GF-D8 (cell line): ENCODE results near the gene COL23A1.

ENCODE experiments used
- DNase-seq: peaks from one replicate; lab custom pipeline; 2025; lab: John Stamatoyannopoulos, UW

COL23A1 gene

DNA sequence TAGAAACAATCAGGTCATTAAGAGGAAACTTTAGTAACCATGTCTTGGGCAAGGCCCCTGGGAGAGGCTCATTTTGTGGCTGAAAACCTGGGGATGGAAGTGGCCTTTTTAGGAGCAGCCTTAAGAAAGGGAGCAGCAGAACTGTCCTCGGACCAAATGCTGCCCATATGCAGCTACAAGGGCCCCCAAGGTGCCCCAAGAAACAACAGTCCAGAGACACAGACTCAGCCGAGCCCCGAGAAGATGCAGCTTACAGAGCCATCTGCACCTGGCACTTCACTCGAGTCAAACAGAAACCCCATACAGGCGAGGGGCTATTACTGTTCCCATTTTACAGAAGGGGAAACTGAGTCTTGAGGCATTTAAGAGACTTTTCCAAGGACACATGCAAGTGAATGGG is 58.0 kb downstream of the COL23A1 start:
- no peak for DNase-seq

DNA sequence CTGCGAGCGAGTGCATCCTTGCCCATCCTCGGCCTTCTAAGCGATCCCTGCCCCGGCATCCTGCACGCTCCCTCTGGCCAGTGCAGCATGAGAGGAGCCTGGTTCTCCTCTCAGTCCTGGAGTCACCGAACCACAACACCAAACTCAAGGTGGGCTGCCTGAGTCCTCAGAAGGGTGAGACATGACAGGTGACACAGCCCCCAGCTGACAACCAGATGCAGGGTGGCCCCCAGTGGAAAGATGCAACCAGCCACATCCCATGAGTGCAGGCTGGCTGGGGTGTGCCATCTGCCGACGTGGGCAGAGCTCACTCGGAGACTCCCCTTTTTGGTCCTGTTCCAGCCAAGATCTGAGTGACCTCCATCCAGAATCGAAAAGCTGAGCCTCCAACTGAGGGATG is 58.4 kb downstream of the COL23A1 start:
- DNase-seq: no peak

DNA sequence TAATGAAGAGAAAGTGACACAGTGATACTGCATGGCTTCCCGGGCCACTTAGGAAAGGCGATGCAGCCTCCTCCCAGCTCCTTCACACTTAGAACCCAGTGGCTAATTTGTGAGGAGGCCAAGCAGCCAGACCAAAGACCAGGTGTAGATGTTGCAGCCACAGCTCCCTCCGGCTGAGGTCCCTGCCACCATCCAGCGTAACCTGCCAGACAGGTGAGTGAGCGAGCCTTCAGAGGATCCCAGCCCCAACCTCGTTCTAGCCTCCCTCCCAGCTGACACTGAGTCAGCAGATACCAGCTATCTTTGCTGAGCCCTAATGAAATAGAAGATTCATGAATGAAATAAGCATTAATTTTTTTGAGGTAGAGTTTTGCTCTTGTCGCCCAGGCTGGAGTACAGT is 59.7 kb downstream of the COL23A1 start:
- no peak for DNase-seq

DNA sequence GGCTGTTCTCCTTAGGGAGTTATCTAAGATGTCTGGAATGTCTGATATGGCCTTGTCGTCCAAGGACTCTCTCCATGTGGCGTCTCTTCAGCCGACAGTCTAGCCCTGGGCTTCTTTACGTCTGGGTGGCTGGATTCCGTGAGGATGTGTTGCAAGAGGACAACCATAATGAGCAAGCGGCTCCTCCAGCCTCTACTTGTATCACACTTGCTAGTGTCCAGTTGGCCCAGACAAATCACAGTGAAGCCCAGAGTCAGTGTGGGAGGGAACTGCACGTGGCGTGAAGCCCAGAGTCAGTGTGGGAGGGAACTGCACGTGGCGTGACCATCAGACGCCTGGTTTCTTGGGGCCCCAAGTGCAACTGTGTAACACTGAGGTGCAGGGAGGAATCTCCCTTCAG is 61.1 kb downstream of the COL23A1 start:
- no peak for DNase-seq

DNA sequence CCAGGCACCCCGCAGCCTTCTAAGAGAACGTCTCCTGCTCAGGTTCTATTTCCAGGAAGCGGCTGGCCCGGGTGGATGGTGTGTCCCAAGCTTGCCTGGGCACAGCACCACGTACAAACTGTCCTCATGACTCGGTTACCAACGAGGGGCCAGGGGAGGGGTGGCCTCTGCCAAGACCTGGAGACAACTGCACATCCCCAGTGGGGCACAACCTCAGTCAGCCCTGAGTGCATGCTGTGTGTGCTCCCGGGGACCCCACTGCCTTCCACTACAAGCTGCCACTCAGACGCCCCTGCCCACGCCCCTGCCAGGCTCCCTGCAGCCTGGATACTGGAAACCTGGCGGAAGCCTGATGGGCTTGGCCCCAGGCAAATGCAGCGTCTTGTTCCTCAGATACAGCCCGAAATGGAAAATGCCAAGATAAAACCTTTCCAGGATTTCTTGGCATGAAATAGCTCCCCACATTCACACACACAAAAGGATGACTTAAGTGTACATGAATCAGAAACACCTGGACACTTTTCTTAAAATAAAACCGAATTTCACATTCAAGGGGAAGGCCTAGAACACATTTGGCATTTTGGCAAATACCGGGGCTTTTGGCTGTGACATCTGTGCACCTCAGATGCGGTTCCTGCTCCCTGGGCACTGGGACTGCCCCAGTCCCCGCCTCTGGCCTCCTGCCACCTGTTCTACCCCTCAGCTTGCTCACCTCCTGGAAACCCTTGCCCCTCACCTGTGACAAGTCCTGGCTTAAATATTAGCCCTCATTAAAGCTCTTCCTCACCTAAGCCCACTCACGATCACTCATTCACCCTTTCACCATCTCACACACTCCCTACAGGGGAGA is 62.5 kb downstream of the COL23A1 start:
- no peak for DNase-seq

DNA sequence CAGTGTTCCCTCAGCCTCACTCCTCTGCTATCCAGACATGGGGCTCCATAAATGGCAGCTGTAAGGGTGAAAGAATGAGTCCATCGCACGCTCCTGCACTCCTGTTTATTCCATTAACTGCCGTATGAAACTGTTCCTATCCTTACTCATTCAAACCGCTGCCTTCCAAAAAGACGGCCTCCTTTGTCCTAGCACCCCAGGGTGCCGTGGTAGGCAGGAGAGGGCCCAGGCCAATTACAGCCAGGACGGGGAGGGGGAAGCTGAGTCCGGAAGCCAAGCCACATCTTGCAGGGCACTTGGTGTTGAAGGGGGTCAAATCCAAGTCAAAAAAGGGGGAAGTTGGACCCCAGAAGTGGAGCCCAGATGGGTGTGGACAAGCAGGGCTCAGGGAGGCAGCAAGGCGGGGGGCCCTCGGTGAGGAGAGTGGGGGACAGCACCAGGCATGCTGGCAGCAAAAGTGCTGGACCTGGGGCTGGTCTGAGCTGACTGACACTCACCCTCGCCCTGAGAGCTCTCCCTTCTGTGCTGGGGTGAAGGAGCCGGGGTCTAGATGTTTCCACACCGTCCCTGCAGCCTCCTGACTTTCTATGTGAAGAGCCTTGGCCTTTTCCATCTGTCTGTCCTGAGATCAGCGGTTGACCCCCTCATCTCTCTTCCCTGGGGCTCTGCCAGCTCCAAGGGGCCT is 63.3 kb downstream of the COL23A1 start:
- no peak for DNase-seq

DNA sequence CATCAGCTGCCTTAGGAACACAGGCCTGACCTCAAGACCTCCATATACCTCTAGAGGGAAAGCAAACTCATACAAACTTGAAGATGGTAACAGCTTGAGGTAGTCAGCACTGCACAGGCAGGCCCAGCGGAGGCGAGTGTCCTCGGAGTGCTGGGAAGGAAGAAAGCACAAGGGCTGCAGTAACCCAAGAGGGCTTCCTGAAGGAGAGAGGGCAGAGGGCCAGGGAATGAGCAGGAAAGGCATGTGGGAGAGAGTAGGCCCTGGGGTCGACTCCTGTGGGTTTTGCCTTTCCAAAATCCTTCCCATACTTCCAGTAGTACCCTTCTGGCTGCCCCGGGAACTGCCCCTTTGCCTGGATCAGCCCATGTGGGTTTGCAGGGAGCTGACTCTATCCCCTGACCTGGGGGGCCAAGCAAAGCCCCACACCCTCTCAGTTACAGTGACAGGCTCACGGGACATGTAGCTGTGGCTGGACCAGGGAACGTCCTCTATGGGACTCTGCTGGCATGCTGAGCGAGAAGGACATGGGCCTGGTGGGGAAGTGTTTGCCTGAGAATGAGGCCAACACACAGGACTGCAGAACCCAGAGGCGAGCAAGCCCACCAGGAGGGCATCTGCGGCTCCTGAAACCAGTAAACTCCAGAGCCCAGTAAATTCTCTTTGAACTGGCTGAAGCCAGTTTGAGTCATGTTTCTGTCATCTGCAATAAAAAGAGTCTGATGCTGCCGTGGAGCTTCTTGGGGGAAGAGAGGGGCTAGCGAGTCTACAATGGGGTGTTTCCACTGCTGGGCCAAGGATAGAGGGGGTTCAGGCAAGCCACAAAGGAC is 64.1 kb downstream of the COL23A1 start:
- DNase-seq: no peak

DNA sequence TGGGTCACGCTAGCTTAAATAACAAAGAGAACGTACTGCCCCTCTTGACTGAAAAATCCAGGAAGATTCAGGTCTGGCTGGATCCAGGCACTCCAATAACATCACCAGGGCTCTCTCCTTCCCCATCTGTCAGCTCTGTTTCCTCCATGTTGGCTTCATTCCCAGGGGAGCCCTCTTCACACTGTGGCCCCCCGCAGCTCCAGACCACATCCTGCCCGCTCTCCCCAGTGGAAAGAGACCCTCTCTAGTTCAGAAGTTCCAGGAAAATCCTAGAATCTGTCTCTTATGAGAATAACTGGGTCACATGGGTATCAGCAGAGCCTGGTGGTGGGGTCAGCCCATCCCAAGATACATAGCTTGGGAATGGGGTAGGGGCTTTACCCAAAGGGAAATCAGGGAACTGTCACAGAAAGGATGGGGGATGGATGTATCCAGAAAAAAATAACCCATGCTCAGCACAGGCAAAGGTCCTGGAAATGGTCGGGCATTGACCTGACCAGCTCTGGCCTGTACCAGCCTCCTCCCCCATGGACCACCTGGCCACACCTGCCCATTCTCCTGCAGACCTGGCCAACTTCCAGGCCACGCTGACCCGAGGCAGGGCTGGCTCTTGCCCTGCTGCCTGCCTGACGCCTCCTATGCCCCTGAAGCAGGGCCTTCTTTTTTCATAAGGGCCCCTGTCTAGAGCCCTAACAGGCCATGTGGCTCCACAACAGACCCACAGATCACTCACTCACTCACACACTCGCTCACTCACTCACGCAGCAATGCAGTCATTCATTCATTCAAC is 65.9 kb downstream of the COL23A1 start:
- DNase-seq: no peak

DNA sequence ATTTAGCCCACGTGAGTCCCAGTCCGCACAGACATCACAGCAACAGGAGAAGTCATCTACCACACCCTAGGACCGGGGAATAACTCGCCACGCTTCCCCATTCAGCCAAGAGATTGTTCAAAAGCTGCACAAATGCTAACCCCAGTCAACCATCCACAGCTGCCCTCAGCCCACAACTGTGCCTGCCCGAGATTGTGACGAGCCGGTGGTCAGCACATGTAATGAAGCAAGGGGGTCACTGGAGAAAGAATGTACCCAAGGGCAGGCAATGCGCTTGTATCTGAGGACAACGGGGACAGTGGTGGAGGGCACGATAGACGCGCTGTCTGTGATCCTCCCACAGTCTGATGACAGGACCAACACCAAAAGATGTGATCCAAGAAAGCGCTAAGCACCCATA is 67.8 kb downstream of the COL23A1 start:
- DNase-seq: no peak

DNA sequence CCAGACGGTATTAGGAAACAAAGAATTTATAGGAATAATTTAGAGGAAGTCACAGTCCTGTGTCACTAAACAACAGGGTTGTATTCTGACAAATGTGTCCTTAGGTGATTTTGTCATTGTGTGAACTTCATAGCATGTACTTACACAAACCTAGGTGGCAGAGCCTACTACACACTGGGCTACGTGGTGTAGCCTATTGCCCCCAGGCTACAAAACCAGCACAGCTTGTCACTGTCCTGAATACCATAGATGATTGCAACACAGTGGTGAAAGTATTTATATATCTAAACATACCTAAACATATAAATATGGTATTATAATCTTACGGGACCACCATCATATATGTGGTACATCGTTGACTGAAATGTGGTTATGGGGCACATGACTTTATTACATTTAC is 69.3 kb downstream of the COL23A1 start:
- DNase-seq: no peak

DNA sequence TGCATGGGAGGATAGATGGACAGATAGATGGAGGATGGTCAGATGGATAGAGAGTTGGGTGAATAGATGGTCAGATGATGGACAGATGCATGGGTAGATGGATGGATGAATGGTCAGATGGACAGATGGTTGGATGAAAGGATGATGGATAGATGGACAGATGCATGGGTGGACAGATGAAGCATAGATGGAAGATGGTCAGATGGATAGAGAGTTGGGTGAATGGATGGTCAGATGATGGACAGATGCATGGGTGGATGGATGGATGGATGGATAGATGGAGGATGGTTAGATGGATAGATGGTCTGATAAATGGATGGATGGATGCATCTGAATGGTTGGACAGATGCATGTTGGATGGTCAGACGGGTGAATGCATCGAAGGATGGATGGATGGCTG is 70.4 kb downstream of the COL23A1 start:
- no peak for DNase-seq

DNA sequence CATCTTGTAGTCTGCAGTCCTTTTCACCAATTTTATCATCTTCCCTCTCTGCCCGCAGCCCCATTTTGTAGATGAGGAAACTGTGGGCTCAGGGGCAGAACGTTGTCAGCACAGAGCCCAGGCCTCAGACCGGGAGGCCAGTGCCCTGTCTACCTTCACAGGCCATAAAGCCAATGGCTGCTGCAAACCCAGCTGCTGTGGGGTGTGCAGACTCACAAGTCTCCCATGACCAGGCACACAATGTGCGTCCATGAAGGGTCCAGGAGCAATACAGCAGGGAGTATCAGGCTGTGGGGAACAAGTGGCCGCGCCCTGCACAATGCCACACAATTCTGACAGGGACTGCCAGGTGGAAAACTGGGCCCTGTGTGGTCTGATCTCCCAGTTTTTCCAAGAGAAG is 71.0 kb downstream of the COL23A1 start:
- DNase-seq: no peak

DNA sequence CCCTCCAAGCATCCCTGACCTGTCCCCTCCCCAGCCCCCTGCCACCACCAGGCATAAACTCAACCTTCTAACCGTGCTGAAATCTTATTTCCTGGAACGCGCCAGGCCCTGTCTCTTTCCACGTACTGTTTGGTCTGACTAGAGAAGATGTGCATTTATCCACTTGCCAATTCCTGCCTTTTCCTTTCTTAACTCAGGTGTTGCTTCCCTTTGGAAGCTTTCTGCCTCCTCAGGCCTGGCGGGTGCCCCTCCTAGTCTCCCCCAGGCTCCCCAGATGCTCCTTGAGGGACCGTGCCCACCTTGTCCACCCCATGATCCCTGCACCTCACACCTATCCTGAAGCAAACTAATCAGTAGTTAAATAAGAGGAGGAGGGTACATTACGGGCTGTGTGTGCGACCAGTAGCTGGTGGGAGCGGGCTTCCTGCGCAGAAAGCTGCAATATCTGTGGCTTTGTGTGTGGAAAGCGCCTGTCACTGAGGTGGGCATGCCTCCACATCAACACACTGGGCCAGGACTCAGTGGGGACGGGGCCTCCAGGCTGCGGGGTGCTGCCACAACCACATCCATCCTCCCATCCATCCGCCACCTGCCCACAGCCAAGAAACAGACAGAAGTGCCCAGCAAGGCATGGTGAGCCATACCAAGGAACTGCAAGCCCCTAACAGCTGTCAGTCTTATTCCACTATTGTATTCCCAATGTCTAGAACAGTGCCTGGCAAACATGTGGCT is 73.5 kb downstream of the COL23A1 start:
- DNase-seq: no peak

DNA sequence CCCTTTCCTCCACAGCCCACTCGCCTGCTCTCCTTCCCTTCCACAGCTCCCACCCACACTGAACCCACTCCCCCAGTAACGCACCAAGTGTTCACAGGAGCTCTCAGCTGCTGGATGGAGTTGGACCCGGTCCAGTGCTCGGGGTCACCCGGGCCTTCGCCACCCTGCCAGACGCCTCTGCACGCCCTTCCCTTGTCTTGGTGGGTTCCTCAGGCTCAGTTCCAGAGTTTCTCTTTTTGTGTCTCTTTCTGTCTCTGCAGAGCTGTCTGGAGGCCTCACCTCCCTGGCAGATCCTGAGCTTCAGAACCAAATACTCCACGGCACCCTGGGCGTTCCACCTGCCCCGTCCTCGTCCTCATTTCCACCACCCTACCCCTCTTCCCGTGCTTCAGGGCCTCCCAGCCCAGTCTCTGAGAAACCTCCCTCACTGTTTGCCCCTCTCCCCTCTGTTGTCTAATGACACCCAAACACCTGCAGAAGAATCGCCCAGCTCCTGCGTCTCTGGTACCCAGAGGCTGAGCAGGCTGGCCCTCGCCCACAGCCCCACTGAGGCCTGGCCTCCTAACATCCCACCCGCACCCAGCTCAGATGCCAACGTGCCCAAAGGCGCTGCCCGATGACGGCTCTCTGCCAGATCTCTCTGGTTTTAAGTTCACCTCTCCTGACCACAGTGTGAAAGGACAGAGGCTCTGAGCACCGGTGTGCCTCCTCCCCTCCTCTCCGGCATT is 74.3 kb downstream of the COL23A1 start:
- no peak for DNase-seq

DNA sequence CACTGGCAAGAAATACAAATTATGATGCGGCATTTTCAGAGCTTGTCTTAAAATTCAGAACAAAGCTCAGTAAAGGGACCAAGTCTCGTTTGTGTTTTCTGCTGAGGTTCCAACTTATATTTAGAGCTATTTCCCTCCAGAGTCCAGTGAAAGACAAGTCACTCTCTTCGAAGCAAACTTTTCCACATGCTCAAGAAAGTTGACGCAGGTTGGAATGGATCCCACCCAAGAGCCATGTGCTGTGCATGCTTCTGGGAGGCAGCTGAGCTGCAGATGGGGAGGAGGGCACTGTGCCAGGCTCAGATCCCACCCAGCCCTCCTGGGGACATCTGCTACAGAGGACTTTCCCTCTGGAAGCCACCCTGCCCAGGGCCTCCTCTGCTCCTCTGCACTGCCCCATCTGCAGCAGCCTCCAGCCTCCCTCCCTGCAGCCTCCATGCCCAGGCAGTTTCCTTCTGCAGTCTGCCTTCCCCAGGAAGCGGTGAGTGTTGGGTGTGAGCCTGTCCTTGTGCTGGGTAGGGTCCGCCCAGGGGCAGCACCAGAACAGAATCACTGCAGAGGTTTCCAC is 75.3 kb downstream of the COL23A1 start:
- DNase-seq: no peak

DNA sequence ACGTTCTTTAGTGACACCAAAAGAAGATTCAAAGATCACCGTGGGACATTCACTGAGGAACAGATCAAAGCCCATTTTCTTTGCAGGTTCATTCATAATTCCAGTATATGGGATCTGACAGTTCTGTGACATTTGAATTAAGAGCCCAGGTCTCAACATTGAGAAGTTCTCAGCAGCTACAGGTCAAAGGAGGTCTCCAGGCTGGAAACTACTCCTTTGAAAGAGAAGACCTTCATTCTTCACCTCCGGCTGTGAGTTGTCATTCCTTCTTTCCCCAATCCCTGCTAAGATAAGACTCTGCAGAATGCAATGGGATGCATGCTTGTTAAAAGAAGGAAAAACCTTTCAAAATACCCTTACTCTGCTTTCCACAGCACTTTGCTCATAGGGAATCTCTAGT is 79.0 kb downstream of the COL23A1 start:
- DNase-seq: no peak

DNA sequence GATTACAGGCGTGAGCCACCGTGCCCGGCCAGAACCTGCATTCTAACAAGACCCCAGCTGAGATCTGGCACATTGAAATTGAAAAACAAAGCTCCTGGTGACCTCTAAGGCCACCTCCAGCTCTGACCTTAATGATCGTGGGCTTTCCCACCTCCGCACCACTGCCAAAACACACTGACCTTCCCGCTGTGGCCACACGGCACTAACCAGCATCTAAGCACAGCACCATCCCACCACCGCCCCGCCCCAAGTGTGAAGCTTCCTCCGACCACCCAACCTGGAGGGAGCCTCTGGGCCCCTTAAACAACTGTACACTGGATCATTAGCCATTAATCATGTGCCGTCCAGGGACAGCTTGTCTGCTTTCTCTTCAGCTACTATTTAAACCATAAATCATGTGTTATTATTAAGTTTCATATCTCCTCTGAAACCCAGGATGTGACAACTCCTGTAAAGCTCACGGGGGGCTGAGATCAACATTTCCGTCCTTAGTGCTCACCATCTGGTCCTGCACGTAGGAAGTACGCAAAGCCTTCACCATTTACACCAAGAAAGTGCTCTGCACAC is 80.6 kb downstream of the COL23A1 start:
- DNase-seq: no peak

DNA sequence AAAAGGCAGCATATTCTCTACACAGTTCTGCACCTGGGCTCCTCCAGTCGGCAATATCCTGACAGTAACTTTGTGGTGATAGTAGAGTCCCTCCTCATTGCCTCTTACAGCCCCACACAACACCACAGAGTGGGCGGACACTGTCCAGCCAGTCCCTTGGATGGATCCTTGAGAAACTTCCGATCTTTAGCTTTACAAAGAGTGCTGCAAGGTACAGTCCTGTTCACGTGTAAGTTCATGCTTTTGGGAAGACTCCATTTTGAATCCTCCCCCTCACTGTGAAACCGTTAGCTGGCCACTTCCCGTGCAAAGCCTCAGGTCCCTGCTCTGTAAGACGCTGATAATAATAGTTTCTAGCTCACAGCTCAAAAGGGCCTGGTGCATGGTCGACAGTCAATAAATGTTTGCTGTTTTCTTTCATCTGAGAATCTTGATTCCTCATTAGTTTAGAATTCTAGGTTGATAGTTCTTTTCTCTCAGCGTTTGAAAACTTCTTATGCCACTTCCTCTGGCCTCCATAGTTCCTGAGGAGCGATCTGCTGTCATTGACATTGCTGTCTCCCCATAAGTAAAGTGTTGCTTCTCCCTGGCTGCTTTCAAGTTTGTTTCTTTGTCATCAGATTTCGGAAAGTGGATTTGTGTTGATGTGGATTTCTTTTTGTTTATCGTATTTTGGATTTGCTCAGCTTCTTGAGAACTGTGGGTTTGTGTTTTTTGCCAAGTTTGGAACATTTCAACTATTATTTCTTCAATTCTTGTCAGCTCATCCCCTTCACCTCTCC is 82.9 kb downstream of the COL23A1 start:
- DNase-seq: no peak
